ENCODE data around the gene CTNNB1. TPM values are rescaled to one million over a fixed set of nuclear protein-coding genes. Genes with fewer than 3 reads are reported as not detected.

The CTNNB1 gene
- total RNA-seq, 4 donors from 2014 or later: 319 to 1,124 (median 518) TPM

DNA sequence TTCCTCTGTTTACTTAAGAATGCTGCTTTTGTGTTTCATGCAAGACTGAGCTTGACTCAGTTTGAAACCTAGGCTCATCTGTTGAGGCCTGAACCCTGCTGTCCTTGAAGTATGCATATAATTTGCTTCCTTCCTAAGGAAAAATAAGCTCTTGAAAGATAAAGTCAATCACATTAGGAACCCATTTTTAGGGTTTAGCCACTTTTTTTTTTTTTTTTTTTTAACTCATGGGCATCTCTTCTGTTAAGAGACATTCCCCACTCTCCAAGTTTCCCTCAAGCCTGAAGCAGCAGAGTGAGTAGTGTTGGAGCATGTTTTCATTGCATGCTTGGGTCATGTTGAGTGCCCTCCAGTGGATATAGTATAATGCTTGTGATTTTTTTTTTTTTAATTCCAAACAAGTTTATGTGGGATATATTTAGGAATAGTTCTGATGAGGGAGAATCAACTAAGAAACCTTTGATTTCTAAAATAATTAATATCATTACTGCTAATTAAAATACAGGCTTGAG, 3.6 kb downstream of the CTNNB1 start:
- Histone ChIP-seq H3K4me1 (peaks cover 0 to 27% of the 10 kb centered on the region in 2 donors), H3K36me3 (no peaks in the 10 kb centered on the region), H3K4me3 (peak overlapping the region; percentile 87 to 95), H3K27me3 (no peaks in the 10 kb centered on the region), H3K27ac (peak overlapping the region; percentile 17 to 99), H3K9me3 (no peaks in the 10 kb centered on the region)
- TF ChIP-seq CTCF (IDR thresholded peaks at IDR 0.05) (peak in 3 of 4 experiments; percentile 12 to 42 (median 23)), POLR2A (IDR thresholded peaks at IDR 0.05) (no peak)
- intact Hi-C loops (cut with DNase I; ENCODE audit: low total_unique reads): no loop called here
- DNase-seq: no peak

DNA sequence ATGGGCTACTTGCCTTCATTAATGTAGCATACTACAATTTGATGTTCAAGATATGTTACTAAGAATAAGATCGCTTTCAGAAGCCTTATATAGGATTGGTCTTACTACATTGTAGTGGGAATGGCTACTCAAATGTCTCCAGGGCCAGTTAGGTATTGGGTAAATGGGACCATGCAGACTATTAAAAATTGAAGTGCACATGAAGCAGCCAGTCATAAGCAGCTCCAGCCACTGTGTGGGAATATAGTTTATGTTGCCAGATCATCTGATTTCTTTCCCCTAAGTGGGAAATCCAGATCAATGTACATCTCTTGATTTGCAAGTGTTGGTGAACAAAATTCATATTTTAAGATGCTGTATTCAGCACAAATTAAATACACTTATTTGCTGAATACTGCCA, 5.1 kb downstream of the CTNNB1 start:
- H3K4me3 ChIP-seq: no peak overlapping the region
- DNase-seq: no peak
- TF ChIP-seq POLR2A (IDR thresholded peaks at IDR 0.05) (no peak), CTCF (IDR thresholded peaks at IDR 0.05) (no peak)
- H3K27ac ChIP-seq: no peak overlapping the region
- no peaks in the 10 kb centered on the region for H3K36me3 ChIP-seq
- peaks cover 0 to 27% of the 10 kb centered on the region in 2 donors for H3K4me1 ChIP-seq
- intact Hi-C loops (cut with DNase I; ENCODE audit: low total_unique reads): no loop called here
- H3K9me3 ChIP-seq: no peaks in the 10 kb centered on the region
- H3K27me3 ChIP-seq: no peaks in the 10 kb centered on the region

DNA sequence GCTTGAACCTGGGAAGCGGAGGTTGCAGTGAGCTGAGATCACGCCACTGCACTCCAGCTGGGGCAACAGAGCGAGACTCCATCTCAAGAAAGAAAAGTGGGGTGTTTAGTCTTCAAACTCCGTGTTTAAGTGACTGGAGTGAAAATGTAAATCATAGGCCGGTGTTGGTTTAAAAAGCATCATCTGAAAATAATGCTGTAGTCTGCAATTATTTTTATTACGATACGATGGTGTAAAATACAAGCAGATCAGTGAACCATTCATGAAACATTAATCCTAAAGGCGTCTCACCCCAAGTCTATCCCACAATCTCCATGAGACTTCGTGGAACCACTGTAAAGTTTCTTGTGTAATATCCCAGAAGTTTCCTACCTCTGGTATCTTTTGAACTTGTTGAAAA, 6.3 kb downstream of the CTNNB1 start:
- Histone ChIP-seq H3K27ac (no peak overlapping the region), H3K27me3 (no peaks in the 10 kb centered on the region), H3K4me3 (no peak overlapping the region), H3K4me1 (peaks cover 0 to 27% of the 10 kb centered on the region in 2 donors), H3K36me3 (no peaks in the 10 kb centered on the region), H3K9me3 (no peaks in the 10 kb centered on the region)
- no peak for TF ChIP-seq CTCF (IDR thresholded peaks at IDR 0.05)
- no peak for TF ChIP-seq POLR2A (IDR thresholded peaks at IDR 0.05)
- intact Hi-C loops (cut with DNase I; ENCODE audit: low total_unique reads): no loop called here
- DNase-seq: no peak

DNA sequence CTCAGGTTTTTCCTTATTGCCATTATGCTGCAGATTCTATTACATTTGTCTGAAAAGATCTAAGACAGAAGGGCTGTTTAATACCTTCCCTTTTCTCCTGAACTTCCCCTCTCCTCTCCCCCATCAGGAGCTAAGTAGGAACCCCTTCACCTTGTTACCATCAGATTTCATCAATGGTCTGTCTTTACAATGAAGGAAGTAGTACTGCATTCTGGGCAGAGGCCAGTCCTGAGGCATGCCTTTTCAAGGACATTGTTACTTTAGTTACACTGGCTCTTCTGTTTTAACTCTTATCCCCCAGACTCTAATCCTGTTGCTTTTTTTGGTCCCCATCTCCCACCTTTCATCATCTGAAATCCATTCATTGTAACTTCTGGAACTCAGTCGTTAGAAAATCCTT, 8.1 kb downstream of the CTNNB1 start:
- H3K9me3 ChIP-seq: no peaks in the 10 kb centered on the region
- no peak for TF ChIP-seq POLR2A (IDR thresholded peaks at IDR 0.05)
- no peak for TF ChIP-seq CTCF (IDR thresholded peaks at IDR 0.05)
- peaks cover 0 to 27% of the 10 kb centered on the region in 2 donors for H3K4me1 ChIP-seq
- H3K4me3 ChIP-seq: no peak overlapping the region
- H3K36me3 ChIP-seq: no peaks in the 10 kb centered on the region
- H3K27ac ChIP-seq: no peak overlapping the region
- no peaks in the 10 kb centered on the region for H3K27me3 ChIP-seq
- DNase-seq: no peak
- intact Hi-C loops (cut with DNase I; ENCODE audit: low total_unique reads): no loop called here

DNA sequence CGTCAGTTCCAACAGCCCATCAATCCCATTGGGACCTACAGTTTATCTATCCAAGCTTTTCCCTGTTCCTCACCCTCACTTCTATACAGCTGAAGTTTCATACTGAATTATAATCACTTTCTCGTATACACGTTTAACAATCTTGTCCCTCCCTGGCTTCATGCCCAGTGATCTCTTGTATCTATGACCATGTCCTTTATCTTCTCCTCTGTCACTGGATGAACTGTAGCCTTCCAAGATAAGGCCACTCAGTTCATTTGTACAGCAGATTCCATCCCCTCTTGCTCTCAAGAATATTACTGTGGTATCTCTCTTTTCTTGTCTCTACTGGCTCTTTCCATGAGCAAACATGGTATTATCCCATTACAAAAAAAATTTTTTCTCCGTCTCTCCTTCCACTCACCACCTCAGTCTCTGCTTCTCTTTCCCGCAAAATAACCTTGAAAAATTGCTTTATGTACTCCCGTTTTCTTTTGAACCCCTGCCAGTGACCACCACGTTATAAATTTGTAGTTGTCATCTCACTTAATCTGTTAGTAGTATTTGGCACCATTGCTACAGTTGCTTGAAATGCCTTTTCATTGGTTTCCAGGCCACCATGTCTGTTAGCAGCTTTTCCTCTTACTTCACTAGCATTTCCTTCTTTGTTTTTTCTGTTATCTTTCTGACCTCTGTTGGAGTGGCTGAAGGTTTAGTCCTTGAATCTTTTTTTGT, 9.4 kb downstream of the CTNNB1 start:
- Histone ChIP-seq H3K36me3 (no peaks in the 10 kb centered on the region), H3K27me3 (no peaks in the 10 kb centered on the region), H3K27ac (no peak overlapping the region), H3K9me3 (no peaks in the 10 kb centered on the region), H3K4me3 (no peak overlapping the region), H3K4me1 (peaks cover 0 to 35% of the 10 kb centered on the region in 2 donors)
- DNase-seq: no peak
- no peak for TF ChIP-seq POLR2A (IDR thresholded peaks at IDR 0.05)
- intact Hi-C loops (cut with DNase I; ENCODE audit: low total_unique reads): no loop called here
